AML-193 (cell line): ENCODE results near the gene RNF7.
"Not testable (repeated sequence)": the region's sequence is repeated elsewhere in the genome, so short reads cannot be mapped to it uniquely, and the experiment has no call there.

Experiments used
- DNase-seq, 2 experiments: peaks; one replicate each; lab custom pipeline; 2025; lab: John Stamatoyannopoulos, UW

RNF7 gene

DNA sequence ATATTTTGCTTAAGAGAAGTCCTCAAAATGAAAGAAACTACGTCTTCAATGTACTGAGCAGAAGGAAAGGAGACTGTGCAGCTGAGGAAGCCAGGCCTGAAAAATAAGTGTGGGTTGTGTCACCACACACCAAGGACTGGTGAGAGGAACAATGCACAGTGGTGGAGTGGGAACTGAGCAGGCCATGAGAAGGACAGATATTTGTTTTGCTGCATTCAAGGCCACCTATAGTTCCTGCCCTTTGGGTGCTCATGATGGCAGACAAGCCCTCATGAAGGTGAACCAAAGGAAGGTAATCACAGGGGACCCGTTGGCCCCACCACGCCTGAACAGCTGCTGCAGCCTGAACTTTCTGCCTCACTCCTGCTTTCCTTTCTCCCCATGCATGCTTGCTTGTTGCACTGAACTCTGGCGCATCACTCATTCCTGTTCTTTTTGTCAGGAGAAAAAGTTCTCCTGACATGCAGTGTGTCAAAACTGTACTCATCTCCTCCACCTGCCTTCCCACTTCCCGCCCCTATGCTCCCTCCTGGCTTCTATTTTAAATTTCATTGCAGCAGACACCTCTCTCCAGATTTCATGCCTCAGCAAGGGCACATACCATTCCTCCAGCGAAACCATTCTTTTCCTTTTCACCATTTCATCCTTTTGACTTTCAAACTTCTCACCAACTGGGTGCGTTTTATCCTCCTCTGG lies 2.2 kb upstream of the RNF7 start:
- no peak for DNase-seq

DNA sequence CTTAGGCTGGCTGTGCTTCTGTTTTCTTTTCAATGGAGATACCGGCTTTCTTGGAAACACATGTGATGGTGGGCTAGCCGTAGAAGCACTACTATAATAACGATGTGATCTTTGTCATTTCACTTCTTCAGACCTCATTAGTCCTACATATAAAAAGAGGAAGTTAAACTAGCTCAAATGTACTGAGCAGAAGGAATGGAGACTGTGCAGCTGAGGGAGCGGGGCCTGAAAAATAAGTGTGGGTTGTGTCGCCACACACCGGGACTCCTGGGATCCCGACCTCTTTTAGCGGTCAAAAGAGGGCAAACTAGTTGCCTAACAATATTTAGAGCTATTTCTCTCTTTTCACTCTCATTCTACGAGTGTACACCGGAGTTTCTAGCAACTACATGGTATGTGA lies 1.0 kb upstream of the RNF7 start:
- peak; percentile 70 to 84 for DNase-seq

DNA sequence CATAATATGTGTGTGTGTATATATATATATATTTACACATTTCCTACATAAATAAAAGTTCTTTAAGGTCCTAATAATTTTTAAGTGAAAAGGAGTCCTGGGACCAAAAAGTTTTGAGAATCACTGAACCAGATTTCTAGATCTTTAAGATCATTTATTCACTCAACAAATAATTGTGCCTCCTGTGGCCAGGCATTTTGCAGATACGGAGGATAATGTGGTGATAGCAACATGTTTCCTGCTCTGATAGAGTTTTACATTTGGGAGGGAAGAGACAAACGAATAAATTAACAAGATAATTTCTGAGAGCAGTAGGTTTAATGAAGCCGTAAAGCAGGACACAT lies 448 bp upstream of the RNF7 start:
- DNase-seq, result no peak

DNA sequence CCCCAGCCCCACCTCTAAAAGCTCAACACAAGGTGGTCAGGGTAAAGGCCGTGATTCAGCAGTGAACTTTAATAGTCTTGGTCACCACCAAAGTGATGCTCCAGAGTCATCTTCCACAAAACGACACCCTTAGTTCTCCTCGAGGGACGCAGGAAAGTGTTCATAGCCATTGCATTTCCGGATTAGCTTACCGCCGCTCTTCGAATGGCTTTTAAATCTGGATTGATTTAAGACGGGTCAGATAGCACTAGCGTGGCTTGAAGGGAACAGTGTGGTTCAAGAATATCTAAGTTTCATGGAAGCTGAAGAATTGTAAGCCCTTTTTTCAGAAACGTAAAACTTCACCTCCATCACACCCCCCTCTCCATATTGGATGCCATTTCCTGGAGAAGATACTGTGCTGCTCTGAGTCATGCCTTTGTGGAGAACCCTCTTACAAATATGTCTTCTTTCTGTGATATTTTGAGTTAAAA lies 829 bp downstream of the RNF7 start:
- DNase-seq, result peak; percentile 59 to 70

DNA sequence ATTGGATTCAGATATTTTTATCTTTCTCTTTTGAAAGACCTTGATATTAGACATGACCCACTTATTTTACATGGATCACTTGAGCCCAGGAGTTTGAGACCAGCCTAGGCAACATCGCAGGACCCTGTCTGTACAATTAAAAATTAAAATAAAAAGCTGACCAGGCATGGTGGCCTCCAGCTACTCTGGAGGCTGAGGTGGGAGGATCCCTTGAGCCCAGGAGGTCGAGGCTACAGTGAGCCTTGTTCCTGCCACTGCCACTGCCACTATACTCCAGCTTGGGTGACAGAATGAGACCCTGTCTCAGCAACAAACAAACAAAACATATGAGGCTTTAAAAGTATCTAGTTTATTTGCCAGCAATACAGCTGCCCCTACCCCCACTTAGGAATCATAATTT lies 1.6 kb downstream of the RNF7 start:
- no peak for DNase-seq

DNA sequence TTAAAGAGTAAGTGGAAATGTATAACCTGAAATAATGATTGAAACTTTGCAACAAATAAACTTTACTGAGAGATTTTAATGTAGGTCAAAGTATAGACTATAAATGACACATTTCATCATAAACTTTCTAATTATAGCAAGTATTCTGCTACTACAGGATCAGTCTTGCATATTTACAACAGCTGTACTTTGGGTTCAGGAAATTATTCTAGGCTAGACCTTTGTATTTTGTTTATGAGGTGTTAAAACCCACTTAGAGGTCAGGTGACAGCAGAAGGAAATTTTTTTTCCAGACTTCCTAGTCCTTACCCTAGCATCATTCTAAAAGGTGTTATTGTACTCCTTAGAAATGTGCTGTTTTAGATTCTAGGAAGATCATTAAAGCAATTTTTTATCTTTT lies 2.3 kb downstream of the RNF7 start:
- DNase-seq, result no peak

DNA sequence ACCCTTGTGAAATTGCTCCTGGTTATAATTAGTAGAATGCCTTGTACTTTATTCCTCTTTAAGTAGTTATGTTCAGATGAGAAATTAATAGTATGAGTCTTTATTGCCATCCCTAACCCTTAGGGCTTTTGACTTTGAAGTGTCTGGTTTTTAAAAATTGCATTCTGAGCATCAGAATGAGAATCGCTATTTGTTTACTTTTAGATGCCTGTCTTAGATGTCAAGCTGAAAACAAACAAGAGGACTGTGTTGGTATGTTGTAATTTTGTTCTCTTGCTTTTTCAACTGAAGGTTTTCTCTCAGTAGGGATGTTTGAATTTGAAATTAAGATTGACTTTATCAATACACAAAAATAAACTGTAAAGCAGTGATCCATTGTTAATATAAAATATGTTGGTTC lies 5.2 kb downstream of the RNF7 start:
- DNase-seq, result no peak

DNA sequence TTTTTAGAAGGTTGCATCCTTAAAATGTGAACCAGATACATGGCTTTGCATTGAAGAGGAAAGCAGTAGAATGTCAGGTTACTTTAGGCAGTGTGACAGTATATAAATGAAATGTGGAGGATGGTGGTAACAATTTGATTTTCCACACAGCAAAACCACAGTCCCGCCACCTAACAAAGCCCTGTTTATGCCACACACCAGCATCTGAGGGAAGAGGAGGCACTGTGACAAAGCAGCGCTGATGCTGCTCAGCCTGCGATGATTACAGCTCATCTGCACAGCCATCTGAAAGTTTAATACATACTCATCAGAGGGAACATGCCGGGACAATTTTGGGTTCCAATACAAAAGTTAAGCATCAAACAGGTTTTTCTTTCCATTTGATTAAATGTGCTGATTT lies 8.9 kb downstream of the RNF7 start:
- no peak for DNase-seq

DNA sequence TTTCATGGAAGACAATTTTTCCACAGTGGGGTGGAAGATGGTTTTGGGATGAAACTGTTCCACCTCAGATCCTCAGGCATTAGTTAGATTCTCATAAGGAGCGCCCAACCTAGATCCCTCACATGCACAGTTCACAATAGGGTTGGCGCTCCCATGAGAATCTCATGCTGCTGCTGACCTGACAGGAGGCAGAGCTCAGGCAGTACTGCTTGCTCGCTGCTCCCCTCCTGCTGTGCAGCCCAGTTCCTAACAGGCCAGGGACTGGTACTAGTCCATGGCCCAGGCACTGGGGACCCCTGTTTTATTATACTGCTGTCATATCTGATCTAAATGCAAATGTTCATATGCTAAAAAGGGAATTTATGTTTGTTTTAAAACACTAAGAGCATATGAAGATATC lies 15.3 kb downstream of the RNF7 start:
- DNase-seq, result no peak

DNA sequence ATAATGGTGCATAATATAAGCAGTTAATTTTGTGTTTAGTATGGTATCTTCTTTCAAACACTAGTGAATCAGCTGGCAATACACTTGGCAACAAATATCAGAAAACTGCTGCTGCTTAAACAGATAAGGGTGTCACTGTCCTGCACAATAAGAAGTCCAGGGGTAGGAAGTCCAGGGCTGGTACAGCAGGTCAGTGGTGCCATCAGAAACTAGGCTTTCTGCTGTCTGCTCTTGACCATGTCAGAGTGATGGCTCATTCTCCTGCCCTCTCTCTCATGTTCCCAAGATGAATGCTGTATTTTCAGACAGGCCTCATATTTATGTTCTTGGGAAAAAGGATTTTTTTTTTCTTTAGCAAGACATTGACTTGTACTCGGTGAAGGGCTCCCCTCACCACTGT lies 15.9 kb downstream of the RNF7 start:
- no peak for DNase-seq

DNA sequence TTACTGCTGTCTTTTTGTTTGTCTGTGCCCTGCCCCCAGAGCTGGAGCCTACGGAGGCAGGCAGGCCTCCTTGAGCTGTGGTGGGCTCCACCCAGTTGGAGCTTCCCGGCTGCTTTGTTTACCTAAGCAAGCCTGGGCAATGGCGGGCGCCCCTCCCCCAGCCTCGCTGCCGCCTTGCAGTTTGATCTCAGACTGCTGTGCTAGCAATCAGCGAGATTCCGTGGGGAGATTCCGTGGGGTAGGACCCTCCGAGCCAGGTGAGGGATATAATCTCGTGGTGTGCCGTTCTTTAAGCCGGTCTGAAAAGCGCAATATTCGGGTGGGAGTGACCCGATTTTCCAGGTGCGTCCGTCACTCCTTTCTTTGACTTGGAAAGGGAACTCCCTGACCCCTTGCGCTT lies 24.5 kb downstream of the RNF7 start:
- DNase-seq, result not testable (repeated sequence)

DNA sequence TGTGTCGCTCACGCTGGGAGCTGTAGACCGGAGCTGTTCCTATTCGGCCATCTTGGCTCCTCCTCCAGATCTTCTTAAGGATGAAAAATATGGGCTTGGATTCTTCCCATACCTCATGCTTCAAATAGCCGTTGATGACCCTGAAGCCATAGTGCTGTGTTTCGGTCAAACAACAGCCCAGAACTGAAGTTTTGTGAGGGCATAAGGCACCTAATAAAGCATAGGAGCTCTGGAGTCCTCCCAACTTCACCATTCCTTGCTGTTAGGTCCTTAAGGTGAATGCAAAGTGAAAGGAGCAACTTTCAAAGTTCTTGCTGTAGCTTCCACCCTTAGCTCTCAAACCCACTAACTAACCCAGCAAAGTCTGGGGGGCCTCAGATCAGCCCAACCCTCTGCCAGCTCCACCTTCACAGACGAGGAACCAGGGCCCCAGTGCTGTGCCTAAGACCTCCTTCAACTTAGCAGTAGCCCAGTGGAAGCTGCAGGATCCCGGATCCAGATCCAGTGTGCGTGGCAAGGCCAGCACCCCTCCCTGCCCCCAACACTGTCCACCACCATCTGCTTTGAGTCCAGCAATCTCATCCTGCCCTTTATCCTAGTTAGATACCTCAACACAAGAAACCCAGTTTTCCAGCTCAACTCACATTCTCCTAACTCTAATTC lies 25.1 kb downstream of the RNF7 start, which contains the start of gene GRK7:
GRK7 (plus strand) TSS at position 321 of the 663 bp plus-strand sequence. CDS start 14,877 bp downstream, outside the sequence.
- no peak for DNase-seq

DNA sequence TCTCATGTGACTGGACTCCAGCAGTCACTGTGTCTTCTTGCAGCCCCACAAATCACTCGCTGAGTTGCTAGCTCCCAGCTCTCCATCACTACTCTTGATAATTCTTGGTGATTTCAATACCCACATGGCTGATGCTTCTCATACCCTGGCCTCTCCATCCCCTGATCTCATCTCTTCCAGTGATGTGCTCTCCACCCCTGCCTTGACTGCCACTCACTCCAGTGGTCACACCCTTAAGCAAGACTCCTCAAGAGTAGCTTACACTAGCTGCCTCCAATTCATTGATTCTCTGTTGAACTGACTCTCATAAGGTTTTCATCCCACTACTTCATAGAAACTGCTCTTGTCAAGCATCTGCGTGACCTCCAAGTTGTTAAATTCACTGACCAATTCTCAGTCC lies 25.9 kb downstream of the RNF7 start:
- DNase-seq, result no peak

DNA sequence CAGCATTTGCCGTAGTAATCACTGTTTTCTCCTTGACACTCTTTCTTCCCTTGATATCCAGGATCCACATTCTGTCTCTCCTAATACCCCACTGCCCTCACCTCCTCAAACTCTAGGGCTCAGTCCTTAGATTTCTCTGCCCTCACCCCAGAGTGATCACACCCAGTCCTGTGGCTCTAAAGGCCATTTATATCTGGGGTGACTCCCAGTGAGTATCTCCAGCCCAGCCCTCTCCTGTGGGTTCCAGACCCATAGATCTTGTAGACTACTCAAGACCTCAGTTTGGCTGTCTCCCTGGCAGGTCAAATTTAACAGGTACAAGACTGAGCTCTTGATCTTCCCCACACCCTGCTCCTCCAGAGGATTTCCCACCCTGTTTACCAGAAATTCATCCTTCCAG lies 26.4 kb downstream of the RNF7 start:
- no peak for DNase-seq

DNA sequence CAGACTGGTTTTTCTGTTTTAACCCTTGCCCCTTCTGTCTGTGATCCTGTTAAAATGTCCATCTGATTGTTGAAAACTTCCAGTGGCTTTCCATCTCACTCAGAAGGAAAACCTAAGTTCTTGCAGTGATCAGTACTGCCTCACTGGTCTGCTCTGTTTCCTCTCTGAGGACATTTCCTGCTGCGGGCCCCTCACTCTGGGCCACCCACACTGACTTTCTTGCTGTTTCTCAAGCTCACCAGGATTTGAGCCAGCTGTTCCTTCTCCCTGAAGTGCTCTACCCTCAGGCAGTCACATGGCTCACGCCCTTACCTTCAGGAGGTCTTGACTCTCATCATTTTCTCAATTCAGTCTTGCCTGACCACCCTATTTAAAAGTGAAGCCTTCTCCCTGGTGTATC lies 26.9 kb downstream of the RNF7 start:
- no peak for DNase-seq

DNA sequence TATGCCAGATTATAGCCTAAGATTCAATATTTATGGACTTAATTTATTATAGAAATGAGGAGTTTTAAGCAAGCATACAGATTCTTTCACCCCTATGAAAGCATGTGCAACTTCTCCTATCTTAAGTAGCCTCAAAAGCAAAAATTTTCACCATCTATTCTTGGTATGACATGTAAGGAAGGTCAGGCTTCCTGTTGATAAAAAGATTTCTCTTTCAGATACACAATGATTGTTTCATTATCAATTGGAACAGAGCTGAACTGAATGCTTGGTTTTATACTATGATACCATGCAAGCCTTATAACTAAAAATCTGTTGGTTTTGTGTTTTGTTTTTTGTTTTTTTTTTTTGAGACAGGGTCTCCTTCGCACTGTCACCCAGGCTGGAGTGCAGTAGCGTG lies 29.0 kb downstream of the RNF7 start:
- DNase-seq, result no peak

DNA sequence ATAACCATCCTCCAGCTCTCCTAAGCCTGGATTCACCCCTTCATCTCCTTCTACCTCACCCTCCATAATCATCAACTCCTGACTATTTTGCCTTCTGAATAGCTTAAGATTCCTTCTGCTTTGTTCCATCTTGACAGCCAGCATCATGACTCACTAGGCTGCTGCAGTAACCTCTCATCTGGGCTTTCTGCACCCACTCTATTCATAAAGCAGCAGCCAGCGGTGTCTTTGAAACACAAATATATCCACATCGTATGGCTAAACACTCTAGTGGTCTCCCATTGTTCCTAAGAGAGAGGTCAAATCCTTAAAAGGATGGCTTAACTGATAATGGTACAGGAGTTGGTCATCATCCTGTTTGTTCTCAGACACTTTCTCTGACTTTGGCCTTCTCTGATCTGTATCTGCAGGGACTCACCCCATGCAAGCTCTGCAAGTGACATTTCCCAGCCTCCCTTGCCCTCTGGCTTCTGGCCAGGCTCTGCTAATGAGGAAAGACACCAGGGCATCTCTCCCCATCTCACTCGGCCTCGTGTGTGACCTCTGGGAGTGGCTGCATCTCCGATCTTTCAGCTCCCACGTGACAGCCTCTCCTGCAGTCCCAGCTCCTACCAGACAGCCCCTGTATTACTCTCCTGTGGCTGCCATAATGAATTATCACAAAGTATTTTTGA lies 31.3 kb downstream of the RNF7 start:
- no peak for DNase-seq

DNA sequence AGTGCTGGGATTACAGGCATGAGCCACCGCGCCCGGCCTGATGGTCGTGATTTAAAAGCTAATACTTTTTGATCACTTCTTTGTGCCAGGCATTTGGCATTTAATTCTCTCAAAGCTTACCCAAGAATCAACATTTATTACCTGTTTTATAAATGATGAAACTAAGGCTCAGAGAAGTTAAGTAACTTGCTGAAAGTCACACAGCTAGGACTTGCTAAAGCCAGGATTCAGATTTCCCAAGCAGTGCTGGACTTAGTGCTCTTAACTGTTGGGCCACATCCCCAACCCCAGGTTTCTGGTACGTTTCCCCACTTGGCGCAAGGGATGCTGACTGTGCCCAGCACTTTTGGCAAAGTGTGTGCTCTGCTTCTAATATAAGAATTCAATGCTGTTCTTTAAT lies 35.6 kb downstream of the RNF7 start:
- DNase-seq, result no peak

DNA sequence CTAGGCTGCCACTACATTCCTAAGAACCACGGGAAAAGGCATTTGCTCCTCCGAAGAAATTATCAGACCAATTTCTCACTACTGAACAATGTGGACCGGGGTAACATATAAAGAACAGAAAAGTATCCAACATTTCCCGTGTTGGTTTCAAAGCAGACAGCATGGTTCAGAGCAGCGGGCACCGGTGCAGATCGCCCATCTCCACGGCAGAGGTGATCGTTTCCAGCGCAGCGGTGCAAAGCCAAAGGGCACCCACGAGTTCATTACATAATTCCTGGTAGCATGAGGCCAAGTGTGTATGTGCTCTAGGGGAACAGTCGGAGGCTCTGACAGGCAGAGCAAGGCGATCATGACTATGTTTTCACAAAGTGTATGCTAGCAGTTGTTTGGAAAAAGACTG lies 38.3 kb downstream of the RNF7 start:
- DNase-seq, result no peak

DNA sequence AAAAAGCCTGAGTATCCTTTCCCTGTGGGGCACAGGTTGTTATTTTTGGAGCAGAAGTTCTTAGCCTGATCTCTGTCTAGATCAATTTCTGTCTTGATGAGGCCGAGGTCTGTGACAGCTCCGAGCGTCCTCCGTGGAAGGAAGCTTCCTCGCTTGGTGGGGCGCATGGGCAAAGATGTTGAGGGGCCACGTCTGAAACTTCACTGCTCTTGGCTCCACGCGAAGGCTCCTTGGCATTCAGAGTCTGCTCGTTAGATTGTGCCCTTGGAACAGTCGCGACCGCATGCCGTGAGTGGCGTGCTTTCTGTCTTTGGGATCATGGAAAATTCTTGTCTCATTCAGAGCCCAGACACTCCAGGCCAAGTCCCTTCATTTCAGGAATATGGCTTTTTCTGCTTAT lies 38.8 kb downstream of the RNF7 start:
- no peak for DNase-seq

DNA sequence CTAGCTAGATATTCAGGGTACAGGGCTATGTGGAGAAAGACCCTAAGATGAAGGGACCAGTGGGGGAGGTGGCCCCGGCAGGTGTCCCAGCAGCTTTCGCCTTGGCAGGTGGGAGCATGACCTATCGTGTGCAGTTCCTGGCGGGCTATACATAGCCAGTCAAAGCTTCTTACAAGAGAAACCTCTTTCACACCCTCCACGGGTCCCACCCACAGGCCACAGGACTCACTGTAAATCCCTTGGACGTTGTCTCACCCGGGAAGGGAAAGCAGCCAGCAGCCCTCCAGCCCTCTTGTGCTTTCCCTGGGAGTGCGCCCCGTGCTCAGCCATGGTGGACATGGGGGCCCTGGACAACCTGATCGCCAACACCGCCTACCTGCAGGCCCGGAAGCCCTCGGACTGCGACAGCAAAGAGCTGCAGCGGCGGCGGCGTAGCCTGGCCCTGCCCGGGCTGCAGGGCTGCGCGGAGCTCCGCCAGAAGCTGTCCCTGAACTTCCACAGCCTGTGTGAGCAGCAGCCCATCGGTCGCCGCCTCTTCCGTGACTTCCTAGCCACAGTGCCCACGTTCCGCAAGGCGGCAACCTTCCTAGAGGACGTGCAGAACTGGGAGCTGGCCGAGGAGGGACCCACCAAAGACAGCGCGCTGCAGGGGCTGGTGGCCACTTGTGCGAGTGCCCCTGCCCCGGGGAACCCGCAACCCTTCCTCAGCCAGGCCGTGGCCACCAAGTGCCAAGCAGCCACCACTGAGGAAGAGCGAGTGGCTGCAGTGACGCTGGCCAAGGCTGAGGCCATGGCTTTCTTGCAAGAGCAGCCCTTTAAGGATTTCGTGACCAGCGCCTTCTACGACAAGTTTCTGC lies 40.1 kb downstream of the RNF7 start:
- DNase-seq, result no peak

DNA sequence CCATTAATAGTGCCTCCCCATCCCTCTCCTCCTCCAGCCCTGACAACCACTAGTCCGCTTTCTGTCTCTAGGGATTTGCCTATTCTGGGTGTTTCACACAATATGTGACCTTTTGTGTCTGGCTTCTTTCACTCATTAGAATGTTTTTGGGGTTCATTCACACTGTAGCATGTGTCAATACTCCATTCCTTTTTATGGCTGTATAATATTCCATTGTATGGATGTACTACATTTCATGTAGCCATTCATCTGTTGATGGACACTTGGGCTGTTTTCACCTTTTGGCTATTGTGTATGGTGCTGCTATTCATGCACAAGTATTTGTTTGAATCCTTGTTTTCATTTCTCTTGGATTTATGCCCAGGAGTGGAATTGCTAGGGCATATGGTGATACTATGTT lies 41.6 kb downstream of the RNF7 start:
- DNase-seq, result no peak
